Stimulated activated memory B cell treated with anti-CD40 and anti-IgM and Interleukin-4, amounts not matched to agents 10 μg/mL and 1 μg/mL and 100 μg/mL, for 72 hours (primary cell): Measurements from ENCODE around the gene CYP26B1.

Source experiments
- ATAC-seq: fragments of 150-1000 bp; cut with Tn5 transposase; 2 replicates; pipeline ENCODE4 v1.10.0; 2021
- H3K27ac Mint-ChIP-seq: one replicate; pipeline ENCODE4 v1.8.0; 2022; ENCODE audit warnings: mild to moderate bottlenecking, mixed read lengths
- H3K27me3 Mint-ChIP-seq: one replicate; pipeline ENCODE4 v1.8.0; 2022; ENCODE audit warnings: mixed read lengths
- H3K36me3 Mint-ChIP-seq: one replicate; pipeline ENCODE4 v1.8.0; 2022; ENCODE audit warnings: mixed read lengths
- H3K4me1 Mint-ChIP-seq: one replicate; pipeline ENCODE4 v1.8.0; 2022; ENCODE audit warnings: mixed read lengths
- H3K4me3 Mint-ChIP-seq: one replicate; pipeline ENCODE4 v1.8.0; 2022; ENCODE audit warnings: mild to moderate bottlenecking, moderate library complexity, mixed read lengths
- H3K9me3 Mint-ChIP-seq: one replicate; pipeline ENCODE4 v1.8.0; 2022; ENCODE audit warnings: mixed read lengths

The CYP26B1 gene

DNA sequence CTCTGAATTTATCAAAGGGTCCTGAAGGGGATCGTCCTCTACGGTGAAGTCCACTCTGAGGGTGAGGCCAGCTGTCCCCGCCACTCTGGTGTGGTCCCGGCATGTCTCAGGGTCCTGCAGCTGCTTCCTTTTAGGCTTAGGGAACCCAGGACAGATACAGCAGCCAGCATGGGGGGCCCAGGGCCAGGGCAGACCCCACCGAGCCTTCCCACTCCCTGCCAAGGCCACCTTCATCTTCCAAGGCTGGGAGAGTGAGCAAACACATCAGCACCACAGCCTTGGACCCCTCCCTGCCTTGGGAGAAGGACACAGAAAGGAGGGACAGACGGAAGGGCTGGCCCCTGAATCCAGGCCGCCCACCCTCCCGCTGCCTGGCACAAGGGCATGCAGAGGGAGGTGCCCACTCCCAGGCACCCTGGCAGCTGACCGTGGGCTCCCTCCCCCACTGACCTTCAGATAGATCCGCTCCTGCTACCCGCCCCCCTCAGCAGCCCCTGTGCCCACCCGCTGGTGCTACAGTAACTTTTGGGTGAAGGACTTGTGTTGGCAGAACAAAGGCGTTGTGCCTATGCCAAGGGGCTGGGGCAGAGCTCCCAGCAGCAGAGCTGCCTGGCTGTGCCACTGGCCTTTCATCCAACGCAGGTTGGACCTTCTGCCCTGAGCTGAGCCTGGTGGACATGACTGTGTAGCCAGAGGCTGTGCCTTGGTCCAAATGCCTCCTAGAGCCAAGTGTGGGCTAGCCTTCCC is 7.6 kb downstream of the CYP26B1 start:
- Mint-ChIP-seq H3K27me3 (peaks cover 58% of the 10 kb centered on the region), H3K27ac (no peak overlapping the region), H3K4me3 (no peak overlapping the region), H3K9me3 (no peaks in the 10 kb centered on the region), H3K4me1 (peaks cover 17% of the 10 kb centered on the region), H3K36me3 (no peaks in the 10 kb centered on the region)
- no peak for ATAC-seq

GRCh38 chr2:72139471-72139873 is 8.2 kb downstream of the CYP26B1 start:
- no peak overlapping the region for H3K4me3 Mint-ChIP-seq
- H3K36me3 Mint-ChIP-seq, result no peaks in the 10 kb centered on the region
- no peak for ATAC-seq
- H3K27ac Mint-ChIP-seq, result no peak overlapping the region
- H3K27me3 Mint-ChIP-seq, result peaks cover 53% of the 10 kb centered on the region
- peaks cover 16% of the 10 kb centered on the region for H3K4me1 Mint-ChIP-seq
- no peaks in the 10 kb centered on the region for H3K9me3 Mint-ChIP-seq

GRCh38 chr2:72138921-72139381 is 8.7 kb downstream of the CYP26B1 start:
- Mint-ChIP-seq H3K4me1 (peaks cover 14% of the 10 kb centered on the region), H3K27me3 (peaks cover 50% of the 10 kb centered on the region), H3K9me3 (no peaks in the 10 kb centered on the region), H3K27ac (no peak overlapping the region), H3K36me3 (no peaks in the 10 kb centered on the region), H3K4me3 (no peak overlapping the region)
- ATAC-seq, result no peak

DNA sequence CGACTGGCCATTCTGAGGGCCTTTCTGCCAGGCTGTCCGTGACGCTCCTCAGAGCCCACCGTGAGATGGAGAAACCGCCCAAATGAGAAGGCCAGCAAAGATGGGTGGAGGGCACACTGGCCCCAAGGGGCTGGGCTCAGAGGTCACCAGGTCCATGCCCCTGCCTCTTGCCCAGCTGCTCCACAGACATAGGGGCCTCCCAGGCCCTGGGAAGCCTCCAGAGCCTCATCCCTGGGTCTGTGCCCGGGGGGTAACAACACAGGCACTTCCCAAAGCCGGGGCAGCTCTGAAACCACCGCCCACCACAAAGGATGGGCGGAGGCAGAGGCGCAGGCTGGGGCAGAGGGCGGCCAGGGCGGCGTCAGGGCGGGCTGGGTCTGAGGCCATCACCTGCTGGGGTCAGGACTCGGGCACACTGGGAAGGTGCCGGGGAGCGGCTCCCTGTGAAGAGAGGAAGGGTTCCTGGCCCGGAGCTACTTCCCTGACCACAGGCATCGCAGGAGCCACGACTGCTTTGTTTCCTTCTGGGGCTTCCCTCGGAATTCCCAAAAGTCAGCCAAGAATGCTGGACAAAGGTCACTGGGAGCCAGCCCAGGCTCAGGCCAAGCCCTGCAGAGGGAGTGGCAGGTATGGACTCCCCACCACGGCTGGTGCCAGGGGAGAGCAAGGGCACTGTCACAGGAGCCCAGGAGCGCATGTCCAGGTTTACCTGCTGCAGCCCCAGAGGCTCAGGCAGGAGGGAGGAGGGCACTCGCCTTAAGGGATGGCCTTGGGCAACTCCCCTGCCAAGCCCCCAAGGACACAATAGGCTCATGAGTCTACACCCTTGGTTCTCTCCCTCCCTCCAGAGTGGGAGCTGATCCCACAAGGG is 9.4 kb downstream of the CYP26B1 start:
- peaks cover 50% of the 10 kb centered on the region for H3K27me3 Mint-ChIP-seq
- H3K9me3 Mint-ChIP-seq, result no peaks in the 10 kb centered on the region
- H3K4me3 Mint-ChIP-seq, result no peak overlapping the region
- no peak overlapping the region for H3K27ac Mint-ChIP-seq
- no peaks in the 10 kb centered on the region for H3K36me3 Mint-ChIP-seq
- ATAC-seq, result no peak
- H3K4me1 Mint-ChIP-seq, result peaks cover 7% of the 10 kb centered on the region

DNA sequence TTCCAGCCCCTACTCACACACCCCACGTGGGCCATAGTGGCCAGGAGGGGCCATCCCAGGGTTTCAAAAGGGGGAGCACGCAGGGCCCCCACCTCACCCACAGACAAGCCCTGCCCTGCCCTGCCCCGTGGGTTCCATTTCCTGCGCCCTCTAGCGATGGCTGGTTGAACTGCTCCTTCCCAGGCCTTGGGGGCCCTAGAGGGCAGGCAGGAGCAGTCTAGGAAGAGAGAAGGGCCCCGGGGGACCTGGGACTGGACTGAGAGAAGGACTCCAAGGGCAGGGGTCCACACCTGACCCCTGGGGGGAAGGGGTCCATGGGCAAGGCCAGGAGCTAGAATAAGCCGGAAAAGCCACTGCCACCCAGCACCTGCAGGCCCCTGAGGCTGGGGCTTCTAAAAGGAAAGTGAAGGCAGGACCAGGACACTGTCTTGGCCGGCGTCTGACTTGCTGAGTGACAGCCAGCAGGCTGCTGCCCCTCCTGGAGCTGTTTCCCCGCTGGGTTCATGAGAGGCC is 10.1 kb downstream of the CYP26B1 start:
- Mint-ChIP-seq H3K4me1 (peaks cover 7% of the 10 kb centered on the region), H3K36me3 (no peaks in the 10 kb centered on the region), H3K27me3 (peaks cover 52% of the 10 kb centered on the region), H3K27ac (no peak overlapping the region), H3K4me3 (no peak overlapping the region), H3K9me3 (no peaks in the 10 kb centered on the region)
- peak; percentile 29 for ATAC-seq

DNA sequence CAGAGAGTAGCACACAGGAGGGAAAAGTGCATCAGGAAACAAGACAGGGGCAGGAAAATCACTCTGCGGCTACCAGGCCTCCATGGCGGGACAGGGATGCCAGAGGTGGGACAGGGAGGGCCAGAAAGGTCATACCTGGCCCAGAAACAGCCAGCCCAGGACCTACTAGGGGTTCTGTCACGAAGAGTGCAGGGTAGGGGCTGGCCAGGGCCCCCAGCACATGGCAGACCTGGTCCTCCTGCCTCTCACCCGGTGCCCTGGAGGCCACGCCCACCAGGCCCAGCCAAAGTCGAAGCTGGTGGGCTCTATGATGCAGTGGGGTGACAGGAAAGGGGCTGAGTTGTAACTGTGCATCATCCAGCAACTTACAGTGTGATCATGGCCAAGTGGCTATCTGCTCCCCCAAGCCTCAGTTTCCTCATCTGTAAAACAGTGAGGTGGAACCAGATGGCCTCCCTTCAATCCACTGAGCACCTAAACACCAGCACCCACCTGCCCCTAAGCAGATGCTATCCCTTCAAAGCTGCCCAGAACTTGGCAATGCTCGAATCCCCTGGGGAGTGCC is 10.6 kb downstream of the CYP26B1 start:
- Mint-ChIP-seq H3K4me3 (no peak overlapping the region), H3K9me3 (no peaks in the 10 kb centered on the region), H3K27me3 (peaks cover 52% of the 10 kb centered on the region), H3K36me3 (no peaks in the 10 kb centered on the region), H3K27ac (no peak overlapping the region), H3K4me1 (peaks cover 7% of the 10 kb centered on the region)
- ATAC-seq, result no peak

DNA sequence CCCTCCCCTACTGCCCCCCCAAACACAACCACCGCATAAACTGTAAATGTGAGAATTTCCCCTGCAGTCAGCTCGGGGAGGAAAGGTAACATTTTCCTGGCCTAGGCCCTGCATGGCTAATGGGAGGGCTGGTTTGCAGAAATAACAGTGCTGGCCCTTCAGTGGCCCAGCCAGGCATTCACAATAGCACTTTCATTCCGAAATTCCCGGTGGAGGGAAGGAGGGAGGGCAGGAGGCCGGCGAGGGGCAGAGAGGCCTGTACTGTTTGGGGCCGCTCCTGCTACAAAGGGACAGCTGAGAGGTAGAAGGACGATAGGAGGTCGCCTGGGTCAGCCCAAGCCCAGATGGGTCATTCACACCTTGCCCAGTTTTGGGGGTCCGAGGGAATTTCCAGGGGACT is 11.3 kb downstream of the CYP26B1 start:
- Mint-ChIP-seq H3K36me3 (no peaks in the 10 kb centered on the region), H3K27ac (no peak overlapping the region), H3K4me3 (no peak overlapping the region), H3K9me3 (no peaks in the 10 kb centered on the region), H3K27me3 (peaks cover 50% of the 10 kb centered on the region), H3K4me1 (peaks cover 7% of the 10 kb centered on the region)
- ATAC-seq, result no peak

- no peak for ATAC-seq
- no peaks in the 10 kb centered on the region for H3K9me3 Mint-ChIP-seq
- H3K27ac Mint-ChIP-seq, result no peak overlapping the region
- H3K27me3 Mint-ChIP-seq, result peaks cover 52% of the 10 kb centered on the region
- H3K4me3 Mint-ChIP-seq, result no peak overlapping the region
- H3K36me3 Mint-ChIP-seq, result no peaks in the 10 kb centered on the region
- H3K4me1 Mint-ChIP-seq, result peaks cover 7% of the 10 kb centered on the region
Observed at GRCh38 chr2:72135921-72136320, 11.7 kb downstream of the CYP26B1 start.

- Mint-ChIP-seq H3K9me3 (no peaks in the 10 kb centered on the region), H3K36me3 (no peaks in the 10 kb centered on the region), H3K27ac (no peak overlapping the region), H3K4me3 (no peak overlapping the region), H3K27me3 (peaks cover 60% of the 10 kb centered on the region), H3K4me1 (peaks cover 7% of the 10 kb centered on the region)
- ATAC-seq, result no peak
Observed at GRCh38 chr2:72134997-72135800, 12.5 kb downstream of the CYP26B1 start.

GRCh38 chr2:72134408-72134996 is 13.2 kb downstream of the CYP26B1 start:
- H3K4me3 Mint-ChIP-seq, result no peak overlapping the region
- H3K27me3 Mint-ChIP-seq, result peaks cover 63% of the 10 kb centered on the region
- H3K9me3 Mint-ChIP-seq, result no peaks in the 10 kb centered on the region
- no peaks in the 10 kb centered on the region for H3K36me3 Mint-ChIP-seq
- H3K4me1 Mint-ChIP-seq, result peaks cover 7% of the 10 kb centered on the region
- H3K27ac Mint-ChIP-seq, result no peak overlapping the region
- no peak for ATAC-seq

GRCh38 chr2:72133721-72134407 is 13.8 kb downstream of the CYP26B1 start:
- Mint-ChIP-seq H3K9me3 (no peaks in the 10 kb centered on the region), H3K4me1 (peaks cover 7% of the 10 kb centered on the region), H3K36me3 (no peaks in the 10 kb centered on the region), H3K4me3 (no peak overlapping the region), H3K27me3 (peaks cover 63% of the 10 kb centered on the region), H3K27ac (no peak overlapping the region)
- no peak for ATAC-seq

- ATAC-seq, result no peak
- Mint-ChIP-seq H3K4me1 (peaks cover 7% of the 10 kb centered on the region), H3K27me3 (peaks cover 63% of the 10 kb centered on the region), H3K9me3 (no peaks in the 10 kb centered on the region), H3K36me3 (no peaks in the 10 kb centered on the region), H3K4me3 (no peak overlapping the region), H3K27ac (no peak overlapping the region)
Observed at GRCh38 chr2:72132981-72133720, 14.5 kb downstream of the CYP26B1 start.

DNA sequence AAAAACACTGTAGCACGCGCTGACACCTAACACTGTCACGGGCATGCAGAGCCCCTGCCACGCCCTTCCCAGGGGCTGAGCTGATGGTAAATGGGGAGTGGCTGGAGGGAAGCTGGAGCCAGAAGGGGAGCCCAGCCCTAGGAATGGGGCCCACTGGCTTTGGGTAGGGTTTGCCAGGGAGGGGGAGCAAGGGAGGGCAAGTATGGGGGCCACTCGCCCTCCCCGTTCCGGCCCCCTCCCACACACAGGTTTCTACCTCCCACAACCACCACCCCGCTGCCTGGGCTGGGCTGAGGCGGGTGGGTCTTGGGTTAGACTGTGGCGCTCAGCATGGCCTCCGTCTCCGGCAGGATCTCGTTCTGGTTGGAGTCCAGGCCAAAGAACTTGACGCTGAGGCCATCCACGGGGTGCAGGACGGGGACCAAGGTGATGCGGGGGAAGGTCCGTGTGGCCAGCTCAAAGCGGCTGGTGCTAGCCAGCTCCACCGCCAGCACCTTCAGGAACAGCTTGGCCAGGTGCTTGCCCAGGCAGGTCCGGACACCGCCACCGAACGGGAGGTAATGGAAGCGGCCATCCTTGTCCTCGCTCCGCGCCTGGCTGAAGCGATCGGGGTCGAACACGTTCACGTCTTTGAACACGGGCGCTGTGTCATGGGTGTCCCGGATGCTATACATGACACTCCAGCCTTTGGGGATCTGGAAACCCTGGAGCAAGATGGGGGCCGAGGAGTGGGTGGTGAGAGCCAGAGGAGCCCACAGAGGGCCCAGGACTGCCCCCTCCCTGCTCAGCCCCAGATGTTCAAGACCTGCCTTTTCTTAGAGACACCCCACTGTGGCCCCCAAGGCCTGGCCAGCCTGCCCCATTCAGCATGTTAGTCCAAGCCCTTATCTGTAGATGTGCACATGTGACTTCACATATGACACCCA is 15.5 kb downstream of the CYP26B1 start:
- peaks cover 56% of the 10 kb centered on the region for H3K27me3 Mint-ChIP-seq
- peaks cover 1% of the 10 kb centered on the region for H3K4me1 Mint-ChIP-seq
- H3K4me3 Mint-ChIP-seq, result no peak overlapping the region
- no peak for ATAC-seq
- H3K9me3 Mint-ChIP-seq, result no peaks in the 10 kb centered on the region
- H3K36me3 Mint-ChIP-seq, result no peaks in the 10 kb centered on the region
- H3K27ac Mint-ChIP-seq, result no peak overlapping the region
